Measurements from ENCODE around the gene SFTPA1. TPM values are rescaled to one million over a fixed set of nuclear protein-coding genes. Genes with fewer than 3 reads are reported as not detected.
"Not testable (repeated sequence)": the region's sequence is repeated elsewhere in the genome, so short reads cannot be mapped to it uniquely, and the experiment has no call there.

SFTPA1 gene
- total and polyA plus RNA-seq, 2 donors (not counting 1 experiment from before 2014, with no cell fraction given): not detected

- Histone ChIP-seq H3K27me3 (replicated peaks in 1 of 4; ENCODE audit: control extremely low read depth in 1 of 4, control insufficient read depth in 3 of 4, insufficient read depth in 4 of 4, low read length in 3 of 4) (no peaks in the 10 kb centered on the region), H3K4me3 (ENCODE audit: control extremely low read depth in 1 of 5, extremely low read depth in 1 of 5, insufficient read depth in 1 of 5, low read depth in 2 of 5, low read length in 4 of 5) (no peak overlapping the region), H3K36me3 (replicated peaks in 1 of 2; ENCODE audit: control extremely low read depth in 1 of 2, control insufficient read depth in 1 of 2, extremely low read depth in 1 of 2, insufficient read depth in 2 of 2, low read length in 1 of 2) (no peaks in the 10 kb centered on the region), H2AFZ (ENCODE audit: insufficient read depth, low read depth, low read length, poor library complexity, severe bottlenecking) (no peak overlapping the region), H3K9me3 (ENCODE audit: control extremely low read depth in 1 of 3, control insufficient read depth in 2 of 3, insufficient read depth in 1 of 3, low read length in 2 of 3) (peaks cover 0 to 12% (median 3%) of the 10 kb centered on the region in 3 donors), H3K4me1 (ENCODE audit: control insufficient read depth in 2 of 2, insufficient read depth in 2 of 2, low read length in 2 of 2) (no peaks in the 10 kb centered on the region), H3K9ac (ENCODE audit: low read length) (no peak overlapping the region), H4K20me1 (ENCODE audit: control insufficient read depth, insufficient read depth, low read length, poor library complexity, severe bottlenecking) (no peaks in the 10 kb centered on the region), H3K27ac (ENCODE audit: low read length in 2 of 2) (no peak overlapping the region), H3K79me2 (ENCODE audit: control insufficient read depth, insufficient read depth, low read length) (no peaks in the 10 kb centered on the region), H3K4me2 (replicated peaks; ENCODE audit: low read depth, low read length, poor library complexity, severe bottlenecking) (no peak overlapping the region)
- ATAC-seq (ENCODE audit: low read depth): no peak
- ChIA-PET POLR2A (no interaction called here), CTCF (no interaction called here)
- no peak for DNase-seq
- TF ChIP-seq EZH2 (IDR thresholded peaks at IDR 0.05; ENCODE audit: borderline replicate concordance, insufficient read depth, low read depth, low read length, poor library complexity, severe bottlenecking) (no peak), CTCF (IDR thresholded peaks at IDR 0.05) (no peak)
- Mint-ChIP-seq H3K27ac (no peak overlapping the region), H3K9me3 (ENCODE audit: insufficient read depth) (peaks cover 14% of the 10 kb centered on the region), H3K4me1 (no peaks in the 10 kb centered on the region), H3K4me3 (no peak overlapping the region), H3K27me3 (peaks cover 18% of the 10 kb centered on the region)
- intact Hi-C loops (cut with micrococcal nuclease): no loop called here
- WGBS (ENCODE audit: insufficient coverage): 63% methylated on average over 1 of the region's 3 CpGs
These were observed 15.2 kb upstream of the SFTPA1 start for GRCh38 chr10:79595510-79595909.

DNA sequence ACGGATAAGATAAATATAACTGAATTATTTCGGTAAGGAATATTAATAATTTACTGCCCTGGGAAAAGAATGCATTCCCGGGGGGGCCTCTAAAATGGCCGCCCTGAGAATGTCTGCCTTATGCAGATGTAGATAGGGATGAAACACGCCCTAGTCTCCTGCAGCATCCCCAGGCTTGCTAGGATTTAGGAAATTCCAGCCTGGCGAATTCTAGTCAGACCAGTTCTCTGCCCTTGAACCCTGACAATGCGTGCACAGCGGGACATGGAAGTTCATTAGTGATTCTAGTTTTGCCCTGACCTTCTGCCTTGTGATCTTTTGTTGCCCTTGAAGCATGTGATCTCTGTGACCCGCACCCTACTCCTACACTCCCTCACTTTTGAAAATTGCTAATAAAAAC lies 11.1 kb upstream of the SFTPA1 start:
- H3K4me1 Mint-ChIP-seq; H3K36me3 ChIP-seq (replicated peaks in 1 of 2; ENCODE audit: control extremely low read depth in 1 of 2, control insufficient read depth in 1 of 2, extremely low read depth in 1 of 2, insufficient read depth in 2 of 2, low read length in 1 of 2); ATAC-seq (ENCODE audit: low read depth); CTCF ChIA-PET; DNase-seq; H3K4me3 ChIP-seq (ENCODE audit: control extremely low read depth in 1 of 5, extremely low read depth in 1 of 5, insufficient read depth in 1 of 5, low read depth in 2 of 5, low read length in 4 of 5); H3K27me3 ChIP-seq (replicated peaks in 1 of 4; ENCODE audit: control extremely low read depth in 1 of 4, control insufficient read depth in 3 of 4, insufficient read depth in 4 of 4, low read length in 3 of 4); H3K27ac Mint-ChIP-seq; H2AFZ ChIP-seq (ENCODE audit: insufficient read depth, low read depth, low read length, poor library complexity, severe bottlenecking); H3K4me1 ChIP-seq (ENCODE audit: control insufficient read depth in 2 of 2, insufficient read depth in 2 of 2, low read length in 2 of 2); H3K79me2 ChIP-seq (ENCODE audit: control insufficient read depth, insufficient read depth, low read length); H3K4me2 ChIP-seq (replicated peaks; ENCODE audit: low read depth, low read length, poor library complexity, severe bottlenecking); H3K27ac ChIP-seq (ENCODE audit: low read length in 2 of 2); POLR2A ChIA-PET; H3K4me3 Mint-ChIP-seq; H3K9ac ChIP-seq (ENCODE audit: low read length); intact Hi-C loops (cut with micrococcal nuclease); H4K20me1 ChIP-seq (ENCODE audit: control insufficient read depth, insufficient read depth, low read length, poor library complexity, severe bottlenecking): not testable (repeated sequence)
- 89% methylated on average over 5 of the region's 9 CpGs for WGBS (ENCODE audit: insufficient coverage)
- Mint-ChIP-seq H3K9me3 (ENCODE audit: insufficient read depth) (peaks cover 14% of the 10 kb centered on the region), H3K27me3 (peaks cover 10% of the 10 kb centered on the region)
- H3K9me3 ChIP-seq (ENCODE audit: control extremely low read depth in 1 of 3, control insufficient read depth in 2 of 3, insufficient read depth in 1 of 3, low read length in 2 of 3): peaks cover 0 to 12% (median 3%) of the 10 kb centered on the region in 3 donors
